Measurements from ENCODE around the gene CSNK2A3. TPM values are rescaled to one million over a fixed set of nuclear protein-coding genes. Genes with fewer than 3 reads are reported as not detected.

CSNK2A3 gene
- total RNA-seq, 3 donors from 2014 or later: 1.0 to 1.1 (median 1.1) TPM

DNA sequence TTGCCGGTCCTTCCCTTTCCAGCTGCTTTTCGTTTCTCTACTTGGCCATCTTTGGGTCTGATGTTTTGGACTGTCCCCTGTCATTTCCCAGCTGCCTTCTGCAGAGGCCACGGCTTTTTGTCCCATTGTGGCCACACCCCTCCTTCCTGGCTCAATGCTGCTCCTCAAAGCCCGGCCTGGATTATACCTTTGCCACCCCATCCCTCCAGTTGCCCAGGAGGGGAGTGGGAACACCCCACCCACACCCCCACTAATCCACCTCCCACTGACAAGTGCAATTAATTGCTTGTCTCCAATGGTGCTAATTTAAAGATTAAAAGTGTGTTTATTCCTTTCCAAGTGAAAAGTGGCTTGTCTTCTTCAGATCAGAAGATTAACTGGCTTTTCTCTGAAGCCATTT, 34.2 kb upstream of the CSNK2A3 start:
- Mint-ChIP-seq H3K9me3 (no peaks in the 10 kb centered on the region), H3K4me1 (ENCODE audit: low read depth) (no peaks in the 10 kb centered on the region), H3K27me3 (ENCODE audit: low read depth) (no peaks in the 10 kb centered on the region), H3K4me3 (no peak overlapping the region), H3K36me3 (ENCODE audit: insufficient read depth) (no peaks in the 10 kb centered on the region)
- ATAC-seq: no peak
- no peak for DNase-seq

GRCh38 chr11:11384829-11385228, 31.8 kb upstream of the CSNK2A3 start:
- no peaks in the 10 kb centered on the region for H3K9me3 Mint-ChIP-seq
- H3K36me3 Mint-ChIP-seq (ENCODE audit: insufficient read depth): no peaks in the 10 kb centered on the region
- ATAC-seq (no peak), DNase-seq (no peak)
- H3K4me3 Mint-ChIP-seq: no peak overlapping the region
- H3K27me3 Mint-ChIP-seq (ENCODE audit: low read depth): peaks cover 2% of the 10 kb centered on the region
- H3K4me1 Mint-ChIP-seq (ENCODE audit: low read depth): no peaks in the 10 kb centered on the region

DNA sequence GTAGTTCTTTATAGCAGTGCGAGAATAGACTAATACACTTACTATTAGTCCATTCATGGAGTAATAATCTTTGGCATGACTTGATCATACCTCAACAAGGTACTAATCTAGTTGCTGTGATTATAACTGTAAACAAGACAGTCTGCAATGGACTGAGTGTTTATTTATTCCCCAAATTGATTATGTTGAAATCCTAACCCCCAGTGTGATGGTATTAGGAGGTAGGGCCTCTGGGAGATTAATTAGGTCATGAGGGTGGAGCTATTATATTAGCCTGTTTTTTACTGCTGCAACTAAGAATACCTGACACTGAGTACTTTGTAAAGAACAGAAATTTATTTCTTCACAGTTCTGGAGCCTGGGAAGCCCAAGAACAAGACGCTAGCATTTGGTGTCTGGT, 30.9 kb upstream of the CSNK2A3 start:
- peaks cover 2% of the 10 kb centered on the region for H3K27me3 Mint-ChIP-seq (ENCODE audit: low read depth)
- ATAC-seq (no peak), DNase-seq (no peak)
- H3K4me3 Mint-ChIP-seq: no peak overlapping the region
- no peaks in the 10 kb centered on the region for H3K36me3 Mint-ChIP-seq (ENCODE audit: insufficient read depth)
- H3K4me1 Mint-ChIP-seq (ENCODE audit: low read depth): no peaks in the 10 kb centered on the region
- no peaks in the 10 kb centered on the region for H3K9me3 Mint-ChIP-seq

DNA sequence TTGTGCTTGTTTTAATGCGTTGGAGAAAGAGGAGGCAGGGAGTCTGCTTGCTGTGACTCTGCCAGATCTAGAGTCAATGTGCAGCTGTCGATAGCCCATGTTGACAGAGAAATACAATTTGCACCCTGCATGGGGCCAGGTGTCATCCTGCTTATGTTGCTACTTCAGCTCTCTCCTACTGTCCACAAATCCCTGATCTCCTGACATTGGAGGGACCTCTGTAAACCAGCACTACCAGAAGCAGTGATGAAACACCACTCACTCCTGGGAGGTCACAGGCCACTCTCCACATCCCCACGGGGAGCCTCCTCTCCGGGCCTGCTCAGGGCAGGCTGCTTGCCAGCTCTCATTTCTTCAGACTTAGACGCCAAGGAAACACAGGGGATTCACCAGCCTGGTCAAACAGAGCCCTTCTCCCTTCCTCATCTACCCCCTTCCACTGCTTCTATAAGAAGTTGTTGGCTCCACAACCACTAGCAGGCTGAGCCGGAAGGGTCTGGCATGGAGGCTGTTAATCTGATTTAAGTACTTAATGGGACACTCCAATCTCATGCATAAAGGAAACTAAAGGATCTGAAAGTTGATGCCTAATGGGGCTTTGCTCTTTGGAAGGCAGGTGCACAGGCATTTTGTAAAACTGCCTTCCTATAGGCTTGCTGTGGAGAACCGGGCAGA, 29.9 kb upstream of the CSNK2A3 start:
- Mint-ChIP-seq H3K9me3 (no peaks in the 10 kb centered on the region), H3K4me1 (ENCODE audit: low read depth) (no peaks in the 10 kb centered on the region), H3K27me3 (ENCODE audit: low read depth) (peaks cover 2% of the 10 kb centered on the region), H3K4me3 (no peak overlapping the region), H3K36me3 (ENCODE audit: insufficient read depth) (no peaks in the 10 kb centered on the region)
- ATAC-seq: no peak
- no peak for DNase-seq

DNA sequence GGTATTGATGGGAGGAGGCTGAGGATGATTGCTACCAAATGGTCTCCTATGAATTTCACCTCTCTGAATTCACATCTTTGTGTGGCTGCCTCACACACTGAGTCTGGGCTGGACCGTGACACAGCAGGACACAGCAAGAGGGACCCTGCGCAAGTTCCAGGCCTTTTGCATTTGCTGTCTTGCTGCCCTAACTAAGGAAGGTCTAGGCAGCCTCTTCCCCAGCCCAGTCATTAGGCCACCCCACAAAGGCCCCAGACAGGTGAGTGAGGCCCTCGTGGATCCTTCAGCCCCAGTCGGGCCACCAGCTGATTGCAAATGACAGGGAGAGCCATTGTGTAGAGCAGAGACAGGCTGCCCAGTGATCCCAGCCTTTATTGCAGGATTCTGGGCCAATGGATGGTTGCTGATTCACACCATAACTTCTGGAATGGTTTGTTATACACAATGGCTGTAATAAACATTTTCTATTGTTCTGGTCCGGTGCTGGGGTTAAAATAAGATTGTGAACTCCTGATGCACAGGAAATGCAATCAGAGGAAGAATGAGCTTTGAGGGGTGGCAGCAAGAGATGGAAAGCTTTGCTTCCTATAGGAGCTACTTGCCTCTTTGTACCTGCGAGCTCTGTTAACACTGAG, 28.5 kb upstream of the CSNK2A3 start:
- Mint-ChIP-seq H3K4me3 (no peak overlapping the region), H3K27me3 (ENCODE audit: low read depth) (peaks cover 2% of the 10 kb centered on the region), H3K36me3 (ENCODE audit: insufficient read depth) (no peaks in the 10 kb centered on the region), H3K9me3 (no peaks in the 10 kb centered on the region), H3K4me1 (ENCODE audit: low read depth) (no peaks in the 10 kb centered on the region)
- no peak for DNase-seq
- no peak for ATAC-seq

DNA sequence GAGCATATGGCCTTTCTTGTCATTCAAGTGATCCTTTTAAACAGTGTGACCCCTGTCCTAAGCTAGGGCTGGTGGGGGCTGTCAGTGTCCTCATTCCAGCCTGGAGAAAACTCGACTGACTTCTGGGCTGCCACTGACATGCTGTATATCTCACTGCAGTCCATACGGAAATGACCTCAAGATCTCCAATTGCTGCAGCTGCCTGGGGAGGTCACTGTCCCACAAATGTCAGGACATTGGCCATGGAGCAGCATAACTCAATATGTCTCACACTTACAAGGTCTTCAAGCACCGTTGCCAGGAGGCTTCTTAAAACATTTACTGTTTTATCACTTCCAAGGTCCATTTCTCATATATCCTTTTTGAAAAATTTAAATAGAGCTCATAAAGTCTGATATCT, 27.8 kb upstream of the CSNK2A3 start:
- Mint-ChIP-seq H3K36me3 (ENCODE audit: insufficient read depth) (no peaks in the 10 kb centered on the region), H3K4me3 (no peak overlapping the region), H3K4me1 (ENCODE audit: low read depth) (no peaks in the 10 kb centered on the region), H3K9me3 (no peaks in the 10 kb centered on the region), H3K27me3 (ENCODE audit: low read depth) (peaks cover 2% of the 10 kb centered on the region)
- ATAC-seq: no peak
- DNase-seq: no peak

- no peaks in the 10 kb centered on the region for H3K4me1 Mint-ChIP-seq (ENCODE audit: low read depth)
- peaks cover 2% of the 10 kb centered on the region for H3K27me3 Mint-ChIP-seq (ENCODE audit: low read depth)
- no peak overlapping the region for H3K4me3 Mint-ChIP-seq
- DNase-seq (no peak), ATAC-seq (no peak)
- H3K9me3 Mint-ChIP-seq: no peaks in the 10 kb centered on the region
- no peaks in the 10 kb centered on the region for H3K36me3 Mint-ChIP-seq (ENCODE audit: insufficient read depth)
These were observed 27.3 kb upstream of the CSNK2A3 start for GRCh38 chr11:11380340-11380739.

GRCh38 chr11:11379661-11380060, 26.6 kb upstream of the CSNK2A3 start:
- H3K27me3 Mint-ChIP-seq (ENCODE audit: low read depth): peaks cover 2% of the 10 kb centered on the region
- ATAC-seq: no peak

GRCh38 chr11:11378184-11378940, 25.3 kb upstream of the CSNK2A3 start:
- H3K4me1 Mint-ChIP-seq (ENCODE audit: low read depth): no peaks in the 10 kb centered on the region
- ATAC-seq: no peak
- DNase-seq: no peak
- peaks cover 4% of the 10 kb centered on the region for H3K27me3 Mint-ChIP-seq (ENCODE audit: low read depth)
- H3K9me3 Mint-ChIP-seq: no peaks in the 10 kb centered on the region
- H3K36me3 Mint-ChIP-seq (ENCODE audit: insufficient read depth): no peaks in the 10 kb centered on the region
- no peak overlapping the region for H3K4me3 Mint-ChIP-seq

More at GRCh38 chr11:11379661-11380060, 26.6 kb upstream of the CSNK2A3 start:
- Mint-ChIP-seq H3K36me3 (ENCODE audit: insufficient read depth) (no peaks in the 10 kb centered on the region), H3K4me3 (no peak overlapping the region), H3K4me1 (ENCODE audit: low read depth) (no peaks in the 10 kb centered on the region), H3K9me3 (no peaks in the 10 kb centered on the region)
- DNase-seq: no peak

DNA sequence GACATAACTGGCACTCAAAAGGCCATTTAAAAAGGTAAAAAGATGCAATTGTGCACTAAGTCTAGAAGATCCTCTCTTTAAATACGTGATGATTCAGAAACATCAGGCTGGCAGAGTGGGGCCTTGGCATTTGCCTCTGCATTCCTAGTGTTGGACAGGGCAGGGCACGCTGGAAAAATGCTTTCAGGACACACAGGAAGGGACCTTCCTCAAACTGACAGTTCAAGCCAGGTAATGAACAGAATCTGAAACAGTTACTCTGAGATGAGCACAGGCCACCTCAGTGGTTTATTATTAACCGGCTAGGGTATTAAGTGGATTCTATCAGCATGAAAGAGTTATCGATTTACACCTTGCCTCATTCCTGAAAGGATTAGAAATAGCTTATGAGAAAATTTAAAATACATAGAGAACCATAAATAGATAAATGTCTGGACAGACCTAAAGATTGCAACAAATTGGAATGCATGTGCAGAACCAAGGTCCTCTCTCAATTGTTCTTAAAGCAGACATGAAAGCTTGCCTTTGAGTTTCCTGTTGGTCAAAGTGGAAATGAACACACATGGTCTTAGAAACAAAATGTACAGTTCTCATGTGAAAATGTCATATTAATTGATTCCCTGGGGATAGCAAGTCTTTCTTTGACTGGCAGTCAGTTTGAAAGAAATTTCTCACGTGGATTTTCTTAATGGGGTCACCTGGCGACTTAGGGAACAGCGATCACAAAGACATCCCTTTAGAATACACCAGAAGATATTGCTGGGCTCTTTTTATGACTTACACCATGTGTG, 21.5 kb upstream of the CSNK2A3 start:
- H3K4me3 Mint-ChIP-seq: no peak overlapping the region
- DNase-seq (no peak), ATAC-seq (no peak)
- H3K9me3 Mint-ChIP-seq: no peaks in the 10 kb centered on the region
- no peaks in the 10 kb centered on the region for H3K36me3 Mint-ChIP-seq (ENCODE audit: insufficient read depth)
- H3K4me1 Mint-ChIP-seq (ENCODE audit: low read depth): no peaks in the 10 kb centered on the region
- H3K27me3 Mint-ChIP-seq (ENCODE audit: low read depth): peaks cover 3% of the 10 kb centered on the region

GRCh38 chr11:11373934-11374333, 20.9 kb upstream of the CSNK2A3 start:
- peaks cover 5% of the 10 kb centered on the region for H3K27me3 Mint-ChIP-seq (ENCODE audit: low read depth)
- H3K4me1 Mint-ChIP-seq (ENCODE audit: low read depth): no peaks in the 10 kb centered on the region
- H3K36me3 Mint-ChIP-seq (ENCODE audit: insufficient read depth): no peaks in the 10 kb centered on the region
- no peak for ATAC-seq
- no peak for DNase-seq
- H3K4me3 Mint-ChIP-seq: no peak overlapping the region
- H3K9me3 Mint-ChIP-seq: peaks cover 3% of the 10 kb centered on the region

- Mint-ChIP-seq H3K9me3 (peaks cover 7% of the 10 kb centered on the region), H3K4me1 (ENCODE audit: low read depth) (no peaks in the 10 kb centered on the region), H3K36me3 (ENCODE audit: insufficient read depth) (no peaks in the 10 kb centered on the region), H3K27me3 (ENCODE audit: low read depth) (peaks cover 5% of the 10 kb centered on the region), H3K4me3 (no peak overlapping the region)
- no peak for ATAC-seq
- DNase-seq: no peak
These were observed 19.4 kb upstream of the CSNK2A3 start for GRCh38 chr11:11372461-11372860.

DNA sequence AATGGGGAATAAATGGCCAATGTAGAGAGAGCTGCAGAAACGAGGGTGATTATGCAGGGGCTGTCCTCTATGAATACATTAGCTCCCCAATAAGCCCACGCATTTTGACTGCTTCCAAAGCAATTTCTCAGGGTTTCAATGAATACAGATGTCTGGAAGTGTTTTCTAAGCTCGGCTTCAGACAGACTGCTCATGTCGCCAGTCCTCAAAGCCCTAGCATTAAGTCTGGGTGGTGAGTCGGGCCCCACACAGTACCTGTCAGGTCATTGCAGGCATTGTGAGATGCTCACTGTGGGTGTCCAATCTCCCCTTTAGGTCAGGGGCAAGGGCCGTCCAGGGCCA, 17.9 kb upstream of the CSNK2A3 start:
- no peaks in the 10 kb centered on the region for H3K4me1 Mint-ChIP-seq (ENCODE audit: low read depth)
- DNase-seq: no peak
- no peaks in the 10 kb centered on the region for H3K36me3 Mint-ChIP-seq (ENCODE audit: insufficient read depth)
- ATAC-seq: no peak
- H3K27me3 Mint-ChIP-seq (ENCODE audit: low read depth): peaks cover 5% of the 10 kb centered on the region
- no peak overlapping the region for H3K4me3 Mint-ChIP-seq
- peaks cover 7% of the 10 kb centered on the region for H3K9me3 Mint-ChIP-seq

DNA sequence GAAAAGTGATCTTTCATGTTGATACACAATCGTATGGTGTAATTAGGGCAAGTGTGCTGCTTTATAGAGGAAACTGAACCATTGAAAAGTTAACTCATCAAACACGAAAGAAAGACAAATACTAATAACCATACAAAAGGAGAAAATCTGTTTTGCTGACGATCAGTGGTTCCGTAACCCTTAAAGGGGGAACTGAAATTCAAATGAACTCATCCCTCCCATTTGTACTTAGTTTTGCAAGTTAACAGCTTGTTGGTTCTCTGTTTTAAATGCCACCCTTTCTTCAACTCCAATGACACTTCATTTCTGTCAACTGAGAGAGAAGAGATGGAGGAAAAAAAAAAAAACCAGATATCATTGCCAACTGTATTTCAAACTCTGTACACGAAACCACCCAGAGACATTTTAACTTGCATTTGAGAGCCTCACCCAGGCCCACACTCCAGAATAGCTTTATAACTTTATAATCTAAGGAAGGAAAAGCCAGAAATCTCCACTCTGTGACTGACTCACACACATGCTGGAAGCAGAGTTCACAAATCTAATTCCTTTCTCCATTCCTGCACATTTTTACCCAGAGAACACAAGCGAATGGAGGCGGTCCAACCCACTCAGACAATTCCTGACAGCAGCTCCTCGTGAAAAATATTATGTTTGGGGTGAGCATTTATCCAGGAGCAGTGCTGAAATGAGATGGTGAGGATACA, 17.4 kb upstream of the CSNK2A3 start:
- no peak overlapping the region for H3K4me3 Mint-ChIP-seq
- no peaks in the 10 kb centered on the region for H3K36me3 Mint-ChIP-seq (ENCODE audit: insufficient read depth)
- ATAC-seq (no peak), DNase-seq (no peak)
- H3K9me3 Mint-ChIP-seq: peaks cover 7% of the 10 kb centered on the region
- no peaks in the 10 kb centered on the region for H3K4me1 Mint-ChIP-seq (ENCODE audit: low read depth)
- peaks cover 5% of the 10 kb centered on the region for H3K27me3 Mint-ChIP-seq (ENCODE audit: low read depth)

Measured in activated T-cell treated with anti-CD3 and anti-CD28 coated beads, Interleukin-2, amount 50 U/mL, for 4 hours (primary cell).